Lower lobe of right lung (tissue), 2 donors: ENCODE results near the gene LAMA4. TPM values are rescaled to one million over a fixed set of nuclear protein-coding genes. Genes with fewer than 3 reads are reported as not detected.
A peak's percentile ranks its signal among the peaks of the same experiment; 100 is the strongest.

ENCODE experiments used
- ATAC-seq, 2 donors: fragments of 200-7000 bp; cut with Tn5 transposase; one replicate each; pipeline ENCODE4 v1.9.1; 2020 to 2022; ENCODE audit warnings: mild to moderate bottlenecking in 2 of 2, moderate library complexity in 2 of 2
- DNase-seq: peaks from one replicate; pipeline ENCODE4 v3.0.0-alpha.2; 2020
- H3K27ac ChIP-seq: fragments of 200-600 bp; one replicate; pipeline ENCODE4 v1.8.0; 2022
- H3K27me3 ChIP-seq: fragments of 200-600 bp; one replicate; pipeline ENCODE4 v1.8.0; 2022; ENCODE audit warnings: low read depth
- H3K36me3 ChIP-seq: fragments of 200-600 bp; one replicate; pipeline ENCODE4 v1.8.0; 2022; ENCODE audit warnings: mild to moderate bottlenecking
- H3K4me1 ChIP-seq: fragments of 200-600 bp; one replicate; pipeline ENCODE4 v1.8.0; 2022
- H3K4me3 ChIP-seq: fragments of 200-600 bp; one replicate; pipeline ENCODE4 v1.8.0; 2022; ENCODE audit warnings: mild to moderate bottlenecking
- H3K9me3 ChIP-seq: fragments of 200-600 bp; one replicate; pipeline ENCODE4 v1.8.0; 2022
- intact Hi-C: fragments of 100-400 bp; cut with DNase I; formaldehyde crosslinking; loops from one replicate; pipeline ENCODE4 v1.11.0; 2022
- total RNA-seq: library from RNA; stranded (reverse); fragmentation: NEBNext Ultra II Directional; extraction: Animal tissue kit (Norgen Biotek cat#: 25700); gene quantifications from one replicate; pipeline ENCODE4 v1.2.1, GENCODE V29; 2021
- TF ChIP-seq, protein P1 (sequence below): fragments of 200-600 bp; IDR thresholded peaks from one replicate; pipeline ENCODE4 v1.8.0; 2022; ENCODE audit warnings: antibody characterized with exemption, mild to moderate bottlenecking
- donor health status: DM: no; HTN: yes; CAD: no; lungs with severe emphysema.

The LAMA4 gene
- total RNA-seq, 1 donor from 2014 or later, result 91.2 TPM

- no peak for ATAC-seq
- DNase-seq, result no peak
- intact Hi-C loops, result no loop called here
- Histone ChIP-seq H3K4me1 (peaks cover 57% of the 10 kb centered on the region), H3K27me3 (no peaks in the 10 kb centered on the region), H3K9me3 (no peaks in the 10 kb centered on the region), H3K4me3 (no peak overlapping the region), H3K27ac (no peak overlapping the region), H3K36me3 (no peaks in the 10 kb centered on the region)
- TF ChIP-seq, protein P1, sequence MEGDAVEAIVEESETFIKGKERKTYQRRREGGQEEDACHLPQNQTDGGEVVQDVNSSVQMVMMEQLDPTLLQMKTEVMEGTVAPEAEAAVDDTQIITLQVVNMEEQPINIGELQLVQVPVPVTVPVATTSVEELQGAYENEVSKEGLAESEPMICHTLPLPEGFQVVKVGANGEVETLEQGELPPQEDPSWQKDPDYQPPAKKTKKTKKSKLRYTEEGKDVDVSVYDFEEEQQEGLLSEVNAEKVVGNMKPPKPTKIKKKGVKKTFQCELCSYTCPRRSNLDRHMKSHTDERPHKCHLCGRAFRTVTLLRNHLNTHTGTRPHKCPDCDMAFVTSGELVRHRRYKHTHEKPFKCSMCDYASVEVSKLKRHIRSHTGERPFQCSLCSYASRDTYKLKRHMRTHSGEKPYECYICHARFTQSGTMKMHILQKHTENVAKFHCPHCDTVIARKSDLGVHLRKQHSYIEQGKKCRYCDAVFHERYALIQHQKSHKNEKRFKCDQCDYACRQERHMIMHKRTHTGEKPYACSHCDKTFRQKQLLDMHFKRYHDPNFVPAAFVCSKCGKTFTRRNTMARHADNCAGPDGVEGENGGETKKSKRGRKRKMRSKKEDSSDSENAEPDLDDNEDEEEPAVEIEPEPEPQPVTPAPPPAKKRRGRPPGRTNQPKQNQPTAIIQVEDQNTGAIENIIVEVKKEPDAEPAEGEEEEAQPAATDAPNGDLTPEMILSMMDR, result no peak
These were observed 29.3 kb upstream of the LAMA4 start for GRCh38 chr6:112283621-112284020.

GRCh38 chr6:112281821-112282615, 27.7 kb upstream of the LAMA4 start:
- TF ChIP-seq, protein P1, result peak; percentile 23
- no peak overlapping the region for H3K4me3 ChIP-seq
- ATAC-seq, result peak; percentile 82 to 90
- intact Hi-C loops, result no loop called here
- H3K27ac ChIP-seq, result peak overlapping the region; percentile 28
- peak; percentile 44 for DNase-seq
- no peaks in the 10 kb centered on the region for H3K36me3 ChIP-seq
- H3K4me1 ChIP-seq, result peaks cover 49% of the 10 kb centered on the region
- no peaks in the 10 kb centered on the region for H3K9me3 ChIP-seq
- no peaks in the 10 kb centered on the region for H3K27me3 ChIP-seq

DNA sequence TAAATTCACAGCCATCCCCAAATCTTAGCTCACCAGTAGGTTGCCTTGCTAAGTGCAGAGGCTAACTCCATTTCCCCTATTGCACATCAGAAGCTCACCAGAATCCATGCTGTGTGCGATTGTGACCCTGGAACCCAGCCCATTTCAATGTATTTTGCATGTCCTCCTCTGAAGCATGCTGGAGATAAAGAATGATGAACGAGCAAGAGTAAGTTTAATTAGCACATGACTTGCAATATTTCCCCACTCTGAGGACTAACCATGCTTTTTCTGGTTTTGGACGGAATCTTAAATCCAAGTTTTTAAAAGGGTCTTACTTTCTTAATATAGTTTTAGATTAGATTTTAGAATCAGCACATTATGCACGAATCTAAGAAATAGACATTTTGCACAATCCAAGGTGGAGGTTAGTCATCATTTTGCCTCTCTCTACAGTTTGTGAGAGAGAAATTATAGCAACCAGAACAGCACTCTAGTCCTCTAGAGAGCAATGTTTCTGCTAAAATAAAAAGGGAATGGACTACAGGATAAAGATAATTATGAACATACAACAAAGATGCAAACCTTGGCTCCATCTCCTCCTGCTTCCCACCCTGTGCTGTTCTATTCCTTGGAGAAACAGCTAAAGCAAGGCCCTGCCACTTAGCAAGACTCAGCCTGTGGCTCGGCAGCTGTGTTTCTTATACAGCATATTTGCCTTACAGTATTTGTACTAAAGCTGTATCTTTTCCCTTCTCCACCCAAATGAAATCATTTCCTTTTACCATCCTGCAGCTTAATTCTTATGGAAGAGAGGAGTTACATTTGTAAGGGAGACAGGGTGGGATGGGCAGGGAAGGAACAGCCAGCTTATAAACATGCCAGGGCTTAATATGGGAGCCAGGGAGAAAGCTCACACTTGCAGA, 24.9 kb upstream of the LAMA4 start:
- intact Hi-C loops, result no loop called here
- Histone ChIP-seq H3K36me3 (no peaks in the 10 kb centered on the region), H3K4me1 (peaks cover 49% of the 10 kb centered on the region), H3K27ac (peak overlapping the region; percentile 47), H3K4me3 (no peak overlapping the region), H3K27me3 (no peaks in the 10 kb centered on the region), H3K9me3 (no peaks in the 10 kb centered on the region)
- TF ChIP-seq, protein P1, result no peak
- ATAC-seq (no peak), DNase-seq (no peak)

GRCh38 chr6:112275365-112275764, 21.0 kb upstream of the LAMA4 start:
- H3K36me3 ChIP-seq, result no peaks in the 10 kb centered on the region
- DNase-seq (no peak), ATAC-seq (no peak)
- intact Hi-C loops, result no loop called here
- no peak overlapping the region for H3K27ac ChIP-seq
- H3K4me1 ChIP-seq, result peaks cover 20% of the 10 kb centered on the region
- no peaks in the 10 kb centered on the region for H3K27me3 ChIP-seq
- H3K9me3 ChIP-seq, result no peaks in the 10 kb centered on the region
- TF ChIP-seq, protein P1, result no peak
- no peak overlapping the region for H3K4me3 ChIP-seq

- DNase-seq (no peak), ATAC-seq (no peak)
- Histone ChIP-seq H3K36me3 (no peaks in the 10 kb centered on the region), H3K4me1 (peaks cover 14% of the 10 kb centered on the region), H3K27ac (no peak overlapping the region), H3K27me3 (no peaks in the 10 kb centered on the region), H3K9me3 (no peaks in the 10 kb centered on the region), H3K4me3 (no peak overlapping the region)
- intact Hi-C loops, result no loop called here
- TF ChIP-seq, protein P1, result no peak
These were observed 20.4 kb upstream of the LAMA4 start for GRCh38 chr6:112274774-112275173.
